Kidney (tissue), 14 donors: ENCODE results near the gene TNNI2. TPM values are rescaled to one million over a fixed set of nuclear protein-coding genes. Genes with fewer than 3 reads are reported as not detected.
A peak's percentile ranks its signal among the peaks of the same experiment; 100 is the strongest.
"Not testable (repeated sequence)": the region's sequence is repeated elsewhere in the genome, so short reads cannot be mapped to it uniquely, and the experiment has no call there.

ENCODE experiments used
- DNase-seq, 5 donors: peaks; one replicate each; pipeline ENCODE4 v3.0.0-alpha.2; 2013 to 2020
- FAIRE-seq: peaks from 2 replicates; lab custom pipeline; 2012; peaks lifted over from hg19 to GRCh38; lab: Jason Lieb, UNC
- H3K27ac ChIP-seq, 2 donors: one replicate each; pipeline ENCODE4 v1.7.0; 2013; ENCODE audit warnings: low read depth in 2 of 2, low read length in 2 of 2, inconsistent platforms in 1 of 2
- H3K27me3 ChIP-seq: one replicate; pipeline ENCODE4 v1.7.1; 2013; ENCODE audit warnings: low read length, inconsistent platforms; ENCODE audit not compliant: control insufficient read depth, insufficient read depth
- H3K36me3 ChIP-seq, 3 donors: one replicate each; pipeline versions ENCODE4 v1.7.0 to v1.7.1; 2013; ENCODE audit warnings: low read length in 3 of 3, control low read depth in 1 of 3, inconsistent platforms in 1 of 3; ENCODE audit not compliant: insufficient read depth in 3 of 3, control insufficient read depth in 2 of 3
- H3K4me1 ChIP-seq, 3 donors: one replicate each; pipeline versions ENCODE4 v1.7.0 to v1.7.1; 2013; ENCODE audit warnings: low read length in 3 of 3, inconsistent platforms in 1 of 3, low read depth in 1 of 3; ENCODE audit not compliant: control insufficient read depth in 2 of 3, insufficient read depth in 2 of 3
- H3K4me3 ChIP-seq, 3 donors: one replicate each; pipeline versions ENCODE4 v1.7.0 to v1.8.1; 2013; ENCODE audit warnings: low read length in 3 of 3, control low read depth in 1 of 3, inconsistent platforms in 1 of 3
- H3K9ac ChIP-seq, 3 donors: one replicate each; pipeline versions ENCODE4 v1.7.0 to v1.7.1; 2013; ENCODE audit warnings: low read length in 3 of 3, control low read depth in 1 of 3, inconsistent platforms in 1 of 3
- H3K9me3 ChIP-seq, 3 donors: one replicate each; pipeline versions ENCODE4 v1.7.0 to v1.7.1; 2013; ENCODE audit warnings: low read length in 3 of 3, control low read depth in 1 of 3, inconsistent platforms in 1 of 3; ENCODE audit not compliant: control insufficient read depth in 2 of 3, insufficient read depth in 1 of 3
- intact Hi-C: fragments of 100-400 bp; cut with DNase I; formaldehyde crosslinking; loops from one replicate; pipeline ENCODE4 v1.11.1; 2022
- polyA plus RNA-seq: library from polyadenylated mRNA; stranded (reverse); fragments of 350-450 nt; fragmentation: Illumina TruSeq; extraction: RNeasy Lipid Tissue Mini Kit (QIAGEN cat#74804); gene quantifications from one replicate; pipeline ENCODE4 v1.2.3, GENCODE V29; 2014; ENCODE audit warnings: low read depth, low replicate concordance; ENCODE audit not compliant: insufficient read depth
- total RNA-seq: library from RNA; stranded (reverse); fragmentation: NEBNext Ultra II Directional; extraction: Animal tissue kit (Norgen Biotek cat#: 25700); gene quantifications from one replicate; pipeline ENCODE4 v1.2.1, GENCODE V29; 2021
- TF ChIP-seq, protein P1 (sequence below): IDR thresholded peaks from 3 replicates; pipeline ENCODE4 v1.5.1; 2012; ENCODE audit warnings: mild to moderate bottlenecking, moderate library complexity, borderline replicate concordance; ENCODE audit not compliant: insufficient read depth; ENCODE audit errors: extremely low read depth
- donor health status: control.
- donor health status: control.
- donor health status: control.
- donor health status: control.
- donor health status: control.
- donor health status: DM: yes; HTN: yes; CAD: no.
- donor health status: Normal renal cell carcinoma (clear cell type).

TNNI2 gene
- total and polyA plus RNA-seq, 2 donors from 2014 or later: 1.3 TPM; not detected in 1

GRCh38 chr11:1873048-1873812 is 34.4 kb downstream of the TNNI2 start:
- H3K36me3 ChIP-seq: no peaks in the 10 kb centered on the region
- no peak overlapping the region for H3K9ac ChIP-seq
- intact Hi-C loops: no loop called here
- no peak overlapping the region for H3K4me3 ChIP-seq
- no peaks in the 10 kb centered on the region for H3K9me3 ChIP-seq
- FAIRE-seq: no peak
- no peaks in the 10 kb centered on the region for H3K4me1 ChIP-seq
- H3K27ac ChIP-seq: no peak overlapping the region
- peak; percentile 68 to 96 (median 90) for DNase-seq
- no peaks in the 10 kb centered on the region for H3K27me3 ChIP-seq
- TF ChIP-seq, protein P1, sequence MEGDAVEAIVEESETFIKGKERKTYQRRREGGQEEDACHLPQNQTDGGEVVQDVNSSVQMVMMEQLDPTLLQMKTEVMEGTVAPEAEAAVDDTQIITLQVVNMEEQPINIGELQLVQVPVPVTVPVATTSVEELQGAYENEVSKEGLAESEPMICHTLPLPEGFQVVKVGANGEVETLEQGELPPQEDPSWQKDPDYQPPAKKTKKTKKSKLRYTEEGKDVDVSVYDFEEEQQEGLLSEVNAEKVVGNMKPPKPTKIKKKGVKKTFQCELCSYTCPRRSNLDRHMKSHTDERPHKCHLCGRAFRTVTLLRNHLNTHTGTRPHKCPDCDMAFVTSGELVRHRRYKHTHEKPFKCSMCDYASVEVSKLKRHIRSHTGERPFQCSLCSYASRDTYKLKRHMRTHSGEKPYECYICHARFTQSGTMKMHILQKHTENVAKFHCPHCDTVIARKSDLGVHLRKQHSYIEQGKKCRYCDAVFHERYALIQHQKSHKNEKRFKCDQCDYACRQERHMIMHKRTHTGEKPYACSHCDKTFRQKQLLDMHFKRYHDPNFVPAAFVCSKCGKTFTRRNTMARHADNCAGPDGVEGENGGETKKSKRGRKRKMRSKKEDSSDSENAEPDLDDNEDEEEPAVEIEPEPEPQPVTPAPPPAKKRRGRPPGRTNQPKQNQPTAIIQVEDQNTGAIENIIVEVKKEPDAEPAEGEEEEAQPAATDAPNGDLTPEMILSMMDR: no peak

DNA sequence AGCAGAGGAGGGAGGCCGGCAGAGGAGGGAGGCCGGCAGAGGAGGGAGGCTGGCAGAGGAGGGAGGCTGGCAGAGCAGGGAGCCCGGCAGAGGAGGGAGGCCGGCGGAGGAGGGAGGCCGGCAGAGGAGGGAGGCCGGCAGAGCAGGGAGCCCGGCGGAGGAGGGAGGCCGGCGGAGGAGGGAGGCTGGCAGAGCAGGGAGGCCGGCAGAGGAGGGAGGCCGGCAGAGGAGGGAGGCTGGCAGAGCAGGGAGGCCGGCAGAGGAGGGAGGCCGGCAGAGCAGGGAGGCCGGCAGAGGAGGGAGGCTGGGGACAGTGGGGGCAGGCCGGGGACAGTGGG is 35.0 kb downstream of the TNNI2 start:
- FAIRE-seq, intact Hi-C loops, DNase-seq: not testable (repeated sequence)

DNA sequence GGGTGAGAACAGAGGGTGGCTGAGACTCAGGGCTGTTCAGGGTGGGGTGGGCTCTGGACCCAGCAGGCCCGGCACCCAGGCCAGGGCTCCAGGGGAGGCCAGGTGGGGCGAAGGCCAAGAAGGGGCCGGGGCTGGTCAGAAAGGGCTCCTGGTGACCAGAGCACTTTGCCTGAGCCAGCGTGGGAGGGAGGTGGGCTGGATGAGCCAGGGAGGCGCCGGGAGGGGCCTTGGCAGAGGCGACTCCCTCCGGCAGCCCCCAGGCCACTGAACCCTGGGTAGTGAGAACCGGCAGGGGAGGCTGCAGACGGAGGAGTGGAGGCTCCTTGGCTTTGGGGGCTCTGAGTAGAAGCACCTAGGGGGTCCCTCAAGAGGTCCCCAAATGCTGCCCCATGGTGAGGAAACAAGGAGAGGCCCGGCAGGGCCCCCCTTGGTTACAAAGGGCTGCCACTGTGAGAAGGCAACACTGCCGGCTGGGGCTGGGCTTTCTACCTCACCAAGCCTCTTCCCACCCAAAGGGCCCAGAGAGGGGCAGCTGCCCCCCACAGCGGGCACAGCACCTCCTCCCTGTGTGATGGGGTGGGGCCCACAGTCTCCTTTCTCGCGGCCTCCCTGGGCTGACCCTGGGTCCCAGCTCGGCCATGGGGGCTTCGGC is 35.8 kb downstream of the TNNI2 start:
- H3K4me3 ChIP-seq, FAIRE-seq, H3K27ac ChIP-seq, intact Hi-C loops, H3K9ac ChIP-seq, H3K27me3 ChIP-seq, H3K9me3 ChIP-seq, H3K4me1 ChIP-seq, H3K36me3 ChIP-seq: not testable (repeated sequence)
- peak in 1 of 5 donors; percentile 64 for DNase-seq

More for the DNA sequence above, 35.0 kb downstream of the TNNI2 start:
- not testable (repeated sequence) for H3K27ac ChIP-seq, H3K9me3 ChIP-seq, H3K9ac ChIP-seq, H3K36me3 ChIP-seq, H3K4me1 ChIP-seq, H3K27me3 ChIP-seq, H3K4me3 ChIP-seq

DNA sequence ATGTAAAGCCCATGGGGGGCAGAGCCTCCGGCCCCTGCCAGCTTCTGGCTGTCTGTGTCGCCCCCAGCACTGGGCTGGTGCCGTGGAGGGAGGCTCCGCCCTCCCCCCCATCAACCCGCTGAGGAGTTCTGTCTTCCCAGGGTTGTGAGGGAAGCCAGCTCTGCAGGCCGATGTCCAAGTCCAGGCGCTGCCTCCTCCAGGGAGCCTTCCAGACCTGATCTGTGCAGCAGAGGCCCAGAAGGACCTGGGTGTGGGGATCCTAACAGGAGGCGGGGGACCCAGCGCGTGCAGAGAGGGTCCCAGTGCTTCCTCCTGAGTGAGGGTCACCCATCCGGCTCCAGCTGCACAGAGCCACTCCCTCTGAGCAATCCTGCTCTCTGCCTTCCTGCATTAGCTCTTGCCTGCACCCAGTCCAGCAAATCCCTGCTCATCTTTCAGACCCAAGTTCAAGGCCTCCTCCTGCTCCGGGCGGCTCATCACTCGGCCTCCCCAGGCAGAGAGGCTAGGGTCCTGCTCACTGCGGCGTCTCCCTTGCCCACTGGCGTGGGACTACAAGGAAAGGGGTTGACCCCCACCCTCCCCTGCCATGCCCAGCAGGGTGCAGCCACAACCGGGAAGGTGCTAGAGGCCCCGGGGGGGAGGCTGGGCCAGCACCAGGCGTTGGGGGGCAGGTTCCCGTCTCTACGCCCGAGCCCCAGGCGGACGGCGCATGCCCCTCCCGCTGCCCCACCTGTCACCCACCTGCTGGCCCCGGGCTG is 36.5 kb downstream of the TNNI2 start:
- intact Hi-C loops: no loop called here
- no peak overlapping the region for H3K4me3 ChIP-seq
- no peaks in the 10 kb centered on the region for H3K4me1 ChIP-seq
- DNase-seq (peak in 2 of 5 donors; percentile 66 to 78), FAIRE-seq (no peak)
- no peaks in the 10 kb centered on the region for H3K36me3 ChIP-seq
- TF ChIP-seq, protein P1: no peak
- no peaks in the 10 kb centered on the region for H3K9me3 ChIP-seq
- H3K27me3 ChIP-seq: no peaks in the 10 kb centered on the region
- no peak overlapping the region for H3K27ac ChIP-seq
- no peak overlapping the region for H3K9ac ChIP-seq

DNA sequence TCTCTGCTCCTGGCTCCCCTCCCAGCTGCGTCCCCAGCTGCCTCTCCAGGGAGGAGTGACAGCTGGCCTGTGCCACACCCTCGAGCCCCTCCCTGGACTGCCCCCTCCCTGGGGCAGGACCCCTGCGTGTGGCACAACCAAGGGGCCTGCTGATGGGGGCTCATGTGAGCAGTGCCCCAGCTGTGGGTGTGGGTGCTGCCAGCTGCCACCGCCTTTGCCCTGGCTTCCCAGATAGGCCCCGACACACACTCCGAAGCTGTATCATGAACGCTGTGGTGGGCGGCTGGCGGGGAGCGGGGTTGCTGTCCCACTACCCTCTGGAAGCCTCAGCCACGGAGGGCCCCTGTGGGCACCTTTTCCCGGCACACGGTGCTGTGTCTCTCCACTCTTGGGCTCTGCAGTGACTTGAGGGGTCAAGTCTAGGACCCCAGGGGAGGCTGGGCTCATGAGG is 37.1 kb downstream of the TNNI2 start:
- DNase-seq, intact Hi-C loops, FAIRE-seq: not testable (repeated sequence)

More for the DNA sequence above, 37.1 kb downstream of the TNNI2 start:
- H3K4me3 ChIP-seq, H3K4me1 ChIP-seq, H3K36me3 ChIP-seq, H3K27ac ChIP-seq, H3K9me3 ChIP-seq, H3K9ac ChIP-seq, H3K27me3 ChIP-seq: not testable (repeated sequence)
